Femur (tissue), 1 donor: ENCODE data around the gene PALLD.
"Not testable (repeated sequence)": the region's sequence is repeated elsewhere in the genome, so short reads cannot be mapped to it uniquely, and the experiment has no call there.

Experiments used
- DNase-seq: peaks from one replicate; pipeline ENCODE4 v3.0.0-alpha.2; 2017

The PALLD gene

GRCh38 chr4:168773388-168774195, 276.7 kb downstream of the PALLD start:
- no peak for DNase-seq

- no peak for DNase-seq
Measured at GRCh38 chr4:168776382-168776781, 279.5 kb downstream of the PALLD start.

- DNase-seq, result no peak
Measured at GRCh38 chr4:168777277-168777965, 280.6 kb downstream of the PALLD start.

DNA sequence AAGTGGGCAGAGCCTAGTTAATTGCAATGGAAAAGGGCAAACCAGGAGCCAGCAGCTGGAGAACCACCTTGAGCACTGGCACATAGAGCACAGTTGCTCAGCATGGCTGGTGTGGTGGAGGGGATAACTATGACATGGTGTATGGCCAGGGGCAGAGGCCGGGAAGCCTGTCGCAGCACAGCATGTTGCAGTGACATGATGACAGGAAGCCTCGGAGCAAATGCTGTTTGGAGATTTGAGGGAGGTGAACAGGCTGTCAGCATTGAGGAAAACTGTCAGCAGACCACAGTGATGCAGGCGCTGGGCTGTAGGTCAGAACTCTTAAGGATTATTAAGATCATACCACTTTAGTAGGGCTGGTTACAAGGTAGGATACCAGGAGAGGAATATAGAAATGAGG, 284.5 kb downstream of the PALLD start:
- no peak for DNase-seq

- DNase-seq, result no peak
Measured at GRCh38 chr4:168781926-168782325, 285.1 kb downstream of the PALLD start.

GRCh38 chr4:168782439-168782838, 285.6 kb downstream of the PALLD start:
- DNase-seq, result no peak

DNA sequence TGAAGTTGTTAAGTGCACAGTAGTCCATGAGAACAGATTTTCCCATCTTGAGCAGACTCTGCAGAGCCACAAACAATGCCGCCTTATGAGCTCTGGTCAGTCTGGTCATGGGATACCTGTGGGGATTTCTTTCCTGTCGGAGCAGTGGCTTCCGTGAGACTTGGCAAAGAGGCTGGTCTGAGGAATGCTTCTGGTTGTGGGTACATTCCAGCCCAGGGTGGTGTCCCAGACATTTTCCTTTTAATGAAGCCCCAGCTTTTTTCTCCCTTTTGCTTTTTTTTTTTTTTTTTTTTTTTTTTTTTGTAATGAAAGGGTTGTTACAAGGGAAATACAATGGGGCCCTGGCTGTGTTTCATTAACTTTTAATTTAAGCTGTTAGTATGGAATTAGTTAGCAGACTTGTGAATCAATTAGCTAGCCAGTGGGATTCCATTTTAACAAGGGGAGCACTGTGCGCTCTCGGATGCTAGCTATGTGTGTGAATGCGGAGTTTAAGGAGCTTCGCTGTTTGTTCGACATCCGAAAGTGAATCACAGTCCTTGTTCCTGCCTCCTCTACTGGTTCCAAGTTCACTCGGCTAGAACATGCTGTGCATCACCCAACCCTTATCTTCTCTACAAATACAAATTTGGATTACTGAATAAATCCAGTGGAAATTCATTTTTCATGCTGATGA, 288.1 kb downstream of the PALLD start:
- DNase-seq, result no peak

DNA sequence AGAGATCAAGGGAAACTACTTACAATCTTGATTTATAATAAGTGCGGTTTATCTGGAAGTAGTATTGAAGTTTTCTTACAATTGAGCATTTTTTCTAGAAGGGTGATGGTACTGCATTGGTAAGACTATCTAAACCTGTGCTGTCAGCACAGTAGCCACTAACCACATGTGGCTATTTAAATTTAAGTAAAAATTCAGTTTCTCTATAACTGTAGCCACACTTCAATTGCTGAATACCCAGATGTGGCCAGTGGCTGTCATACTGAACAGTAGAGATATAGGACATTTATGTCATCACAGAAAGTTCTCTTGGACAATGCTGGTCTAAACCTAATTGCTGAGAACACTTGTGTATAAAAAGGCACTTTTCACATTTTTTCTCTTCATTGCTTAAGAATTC, 290.5 kb downstream of the PALLD start:
- no peak for DNase-seq

DNA sequence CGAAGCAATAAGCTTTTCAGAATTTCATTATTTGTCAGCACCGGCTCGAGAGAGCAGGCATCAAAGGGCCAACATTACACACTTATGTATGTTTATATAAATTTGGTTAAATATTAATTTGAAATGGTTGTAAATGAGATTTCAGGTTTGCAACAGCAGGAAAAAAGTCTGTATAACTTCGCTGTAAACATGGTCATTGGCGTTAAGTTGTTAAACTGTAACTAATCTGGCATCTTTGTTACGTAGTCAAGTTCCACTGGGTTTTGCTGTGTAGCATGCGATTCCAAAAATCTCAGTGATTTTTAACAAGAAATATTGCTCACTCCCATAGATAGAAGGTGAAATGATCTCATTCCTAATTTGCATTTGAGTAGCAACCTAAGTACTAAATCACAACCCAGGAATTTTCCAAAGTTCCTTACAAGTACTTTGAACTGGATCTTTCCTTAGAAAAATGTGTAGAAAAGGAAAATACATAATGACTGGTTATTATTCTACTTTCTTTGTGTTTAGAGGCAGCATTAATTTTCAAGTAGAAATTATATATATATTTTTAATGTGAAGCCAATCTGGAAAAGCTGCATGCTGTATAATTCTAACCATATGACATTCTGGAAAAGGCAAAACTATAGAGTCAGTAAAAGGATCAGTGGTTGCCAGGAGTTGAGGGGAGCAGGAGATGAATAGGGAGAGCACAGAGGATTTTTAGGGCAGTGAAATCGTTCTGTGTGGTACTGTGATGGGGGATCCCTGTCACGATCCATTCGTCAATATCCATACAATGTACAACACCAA, 291.1 kb downstream of the PALLD start:
- DNase-seq, result no peak

- no peak for DNase-seq
Measured at GRCh38 chr4:168790898-168791297, 294.0 kb downstream of the PALLD start.

DNA sequence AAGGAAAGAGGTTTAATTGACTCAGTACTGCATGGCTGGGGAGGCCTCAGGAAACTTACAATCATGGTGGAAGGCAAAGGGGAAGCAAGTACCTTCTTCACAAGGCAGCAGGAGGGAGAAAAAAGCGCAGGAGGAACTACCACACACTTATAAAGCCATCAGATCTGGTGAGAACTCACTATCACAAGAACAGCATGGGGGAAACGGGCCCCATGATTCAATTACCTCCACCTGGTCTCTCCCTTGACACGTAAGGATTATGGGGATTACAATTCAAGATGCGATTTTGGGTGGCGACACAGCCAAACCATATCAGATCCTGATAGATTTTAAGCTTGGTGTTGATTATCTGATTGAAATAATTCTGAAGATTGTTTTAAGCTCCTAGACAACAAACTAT, 294.5 kb downstream of the PALLD start:
- no peak for DNase-seq

GRCh38 chr4:168793542-168793941, 296.7 kb downstream of the PALLD start:
- no peak for DNase-seq

- DNase-seq, result no peak
Measured at GRCh38 chr4:168794092-168794707, 297.3 kb downstream of the PALLD start.

DNA sequence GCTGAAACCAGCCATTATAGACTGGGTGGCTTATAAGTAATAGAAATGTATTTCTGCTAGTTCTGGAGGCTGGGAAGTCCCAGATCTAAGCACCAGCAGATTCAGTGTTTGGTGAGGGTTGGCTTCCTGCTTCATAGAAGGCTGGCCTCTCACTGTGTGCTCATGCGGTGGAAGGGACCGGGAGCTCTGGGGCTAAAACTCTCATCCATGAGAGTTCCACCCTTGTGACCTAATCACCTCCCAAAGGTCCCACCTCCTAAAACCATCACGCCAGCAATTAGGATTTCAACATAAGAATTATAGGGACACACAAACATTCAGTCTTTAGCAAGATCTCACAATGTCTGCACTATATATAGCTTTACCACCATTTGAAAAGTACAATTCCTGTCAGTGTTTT, 298.0 kb downstream of the PALLD start:
- no peak for DNase-seq

GRCh38 chr4:168795346-168795745, 298.5 kb downstream of the PALLD start:
- DNase-seq, result no peak

GRCh38 chr4:168796362-168797106, 299.7 kb downstream of the PALLD start:
- DNase-seq, result no peak

GRCh38 chr4:168797194-168797593, 300.3 kb downstream of the PALLD start:
- no peak for DNase-seq

GRCh38 chr4:168797738-168798375, 301.0 kb downstream of the PALLD start:
- DNase-seq, result no peak

DNA sequence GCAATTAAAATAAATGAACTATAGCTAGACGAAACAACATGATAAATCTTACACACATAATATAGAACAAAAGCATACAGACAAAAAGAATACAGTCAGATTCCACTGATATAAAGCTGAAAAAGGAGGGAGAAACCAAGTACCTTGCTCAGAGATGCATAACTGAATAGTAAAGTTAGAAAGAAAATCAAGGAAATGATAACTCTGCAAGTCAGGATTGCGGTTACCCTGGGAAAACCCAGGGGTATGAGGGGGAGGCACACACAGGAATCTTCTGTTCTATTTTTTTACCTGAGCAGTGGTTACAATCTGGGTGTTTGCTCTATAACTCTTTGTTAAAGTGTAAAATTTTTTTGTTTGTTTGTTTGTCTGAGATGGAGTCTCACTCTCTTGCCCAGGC, 304.1 kb downstream of the PALLD start:
- DNase-seq, result no peak

DNA sequence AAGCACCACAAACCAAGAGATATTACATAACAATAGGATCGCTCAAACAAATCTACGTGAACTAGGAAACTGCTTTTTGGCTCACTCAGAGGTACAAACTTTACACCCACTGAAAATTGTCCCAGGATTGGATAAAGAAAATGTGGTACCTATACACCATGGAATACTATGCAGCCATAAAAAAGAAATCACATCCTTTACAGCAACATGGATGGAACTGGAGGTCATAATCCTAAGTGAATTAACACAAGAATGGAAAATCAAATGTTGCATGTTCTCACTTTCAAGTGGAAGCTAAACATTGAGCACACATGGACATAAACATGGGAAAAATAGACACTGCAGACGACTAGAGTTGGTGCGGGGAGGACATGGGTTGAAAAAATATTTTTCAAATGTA, 305.4 kb downstream of the PALLD start:
- DNase-seq, result no peak

DNA sequence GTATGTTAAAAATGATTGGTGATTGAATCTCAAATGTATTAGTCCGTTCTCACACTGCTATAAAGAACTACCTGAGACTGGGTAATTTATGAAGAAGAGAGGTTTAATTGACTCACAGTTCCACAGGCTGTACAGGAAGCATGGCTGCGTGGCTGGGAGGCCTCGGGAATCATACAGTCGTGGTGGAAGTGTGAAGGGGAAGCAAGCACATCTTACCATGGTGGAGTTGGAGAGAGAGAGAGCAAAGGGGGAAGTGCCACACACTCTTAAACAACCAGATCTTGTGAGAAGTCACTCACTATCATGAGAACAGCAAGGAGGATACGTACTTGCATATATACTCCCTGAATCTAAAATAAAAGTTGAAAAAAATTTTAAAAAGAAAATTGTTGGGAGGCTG, 306.2 kb downstream of the PALLD start:
- DNase-seq, result not testable (repeated sequence)
